GM13976 (cell line): Measurements from ENCODE around the gene EFNA5.
"Not testable (repeated sequence)": the region's sequence is repeated elsewhere in the genome, so short reads cannot be mapped to it uniquely, and the experiment has no call there.

Experiments used
- DNase-seq: peaks from one replicate; pipeline ENCODE4 v3.0.0; 2012; ENCODE audit warnings: low spot score
- CTCF ChIP-seq: IDR thresholded peaks from 2 replicates; pipeline ENCODE4 v1.5.1; 2012; ENCODE audit warnings: borderline replicate concordance, mild to moderate bottlenecking; ENCODE audit not compliant: insufficient read depth; ENCODE audit errors: extremely low read depth, missing control alignments, control extremely low read depth
- in situ Hi-C: fragments of 300-500 bp; cut with MboI; formaldehyde crosslinking; loops from one replicate; pipeline ENCODE4 v1.12.0; 2022; ENCODE audit warnings: low sequenced_read_pairs, mixed read lengths, inconsistent platforms; ENCODE audit not compliant: unreplicated experiment

Gene EFNA5

GRCh38 chr5:107455111-107455544, 215.6 kb downstream of the EFNA5 start:
- no peak for DNase-seq
- in situ Hi-C loops, result no loop called here
- TF ChIP-seq CTCF, result no peak

- DNase-seq, in situ Hi-C loops: not testable (repeated sequence)
Measured at GRCh38 chr5:107451827-107452226, 218.9 kb downstream of the EFNA5 start.

GRCh38 chr5:107451028-107451427, 219.7 kb downstream of the EFNA5 start:
- no peak for DNase-seq
- in situ Hi-C loops, result no loop called here
- TF ChIP-seq CTCF, result no peak

GRCh38 chr5:107450531-107450930, 220.2 kb downstream of the EFNA5 start:
- no peak for DNase-seq
- TF ChIP-seq CTCF, result no peak
- in situ Hi-C loops, result no loop called here

GRCh38 chr5:107449369-107449768, 221.4 kb downstream of the EFNA5 start:
- in situ Hi-C loops, result no loop called here
- DNase-seq, result no peak
- no peak for TF ChIP-seq CTCF

GRCh38 chr5:107447587-107447986, 223.2 kb downstream of the EFNA5 start:
- in situ Hi-C loops, result no loop called here

GRCh38 chr5:107446972-107447371, 223.8 kb downstream of the EFNA5 start:
- TF ChIP-seq CTCF, result no peak
- in situ Hi-C loops, result no loop called here
- DNase-seq, result no peak

More at GRCh38 chr5:107447587-107447986, 223.2 kb downstream of the EFNA5 start:
- DNase-seq, result no peak
- no peak for TF ChIP-seq CTCF

- no peak for TF ChIP-seq CTCF
- no peak for DNase-seq
- in situ Hi-C loops, result no loop called here
Measured at GRCh38 chr5:107444300-107444699, 226.4 kb downstream of the EFNA5 start.
